ENCODE data around the gene C2orf76. TPM values are rescaled to one million over a fixed set of nuclear protein-coding genes. Genes with fewer than 3 reads are reported as not detected.

Gene C2orf76
- total and polyA plus RNA-seq, 10 of the 15 experiments (the other 5 are each of a cell fraction or from before 2014, with no cell fraction given), result 14.0 to 46.1 (median 25.4) TPM

- DNase-seq (ENCODE audit: low read depth, low spot score), result no peak
- SMC1A ChIA-PET (ENCODE audit: uncharacterized antibody, unreplicated experiment), result no interaction called here
- in situ Hi-C loops (cut with MboI) (no loop called here), intact Hi-C loops (cut with micrococcal nuclease; ENCODE audit: unreplicated experiment) (no loop called here)
- BruUV-seq (replicated peaks), result no TSS peak
- no peak overlapping the region for H3K27ac ChIP-seq (ENCODE audit: control insufficient read depth, insufficient read depth)
- FAIRE-seq, result no peak
- CTCF ChIA-PET, result no interaction called here
- no peak overlapping the region for H2AFZ ChIP-seq (ENCODE audit: control insufficient read depth, low read depth, low read length)
- RAD21 ChIA-PET (ENCODE audit: unreplicated experiment), result no interaction called here
- H3K9ac ChIP-seq (ENCODE audit: control insufficient read depth, insufficient read depth, low read length), result no peak overlapping the region
- TF ChIP-seq TCF12 (IDR thresholded peaks at IDR 0.05; ENCODE audit: low read depth, low read length) (no peak), ZBED1 (IDR thresholded peaks at IDR 0.05; ENCODE audit: borderline replicate concordance) (no peak), BRCA1 (IDR thresholded peaks at IDR 0.05; ENCODE audit: low read depth, low read length) (no peak), RAD51 (IDR thresholded peaks at IDR 0.05) (no peak), ZBTB11 (CRISPR knock-in tag; IDR thresholded peaks at IDR 0.05) (no peak), CHD2 (IDR thresholded peaks at IDR 0.05; ENCODE audit: borderline replicate concordance, low read depth, low read length) (no peak), WRNIP1 (IDR thresholded peaks at IDR 0.05; ENCODE audit: borderline replicate concordance, low read depth, low read length) (no peak), SIX5 (IDR thresholded peaks at IDR 0.05; ENCODE audit: low read depth, low read length, severe bottlenecking) (no peak), YY1 (IDR thresholded peaks at IDR 0.05; ENCODE audit: low read depth, low read length) (no peak), NFXL1 (IDR thresholded peaks at IDR 0.05; ENCODE audit: borderline replicate concordance) (no peak)
- TF ChIP-seq, protein P1, sequence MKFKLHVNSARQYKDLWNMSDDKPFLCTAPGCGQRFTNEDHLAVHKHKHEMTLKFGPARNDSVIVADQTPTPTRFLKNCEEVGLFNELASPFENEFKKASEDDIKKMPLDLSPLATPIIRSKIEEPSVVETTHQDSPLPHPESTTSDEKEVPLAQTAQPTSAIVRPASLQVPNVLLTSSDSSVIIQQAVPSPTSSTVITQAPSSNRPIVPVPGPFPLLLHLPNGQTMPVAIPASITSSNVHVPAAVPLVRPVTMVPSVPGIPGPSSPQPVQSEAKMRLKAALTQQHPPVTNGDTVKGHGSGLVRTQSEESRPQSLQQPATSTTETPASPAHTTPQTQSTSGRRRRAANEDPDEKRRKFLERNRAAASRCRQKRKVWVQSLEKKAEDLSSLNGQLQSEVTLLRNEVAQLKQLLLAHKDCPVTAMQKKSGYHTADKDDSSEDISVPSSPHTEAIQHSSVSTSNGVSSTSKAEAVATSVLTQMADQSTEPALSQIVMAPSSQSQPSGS (IDR thresholded peaks at IDR 0.05; ENCODE audit: low read length), result no peak
- no peaks in the 10 kb centered on the region for H3K9me3 ChIP-seq (replicated peaks; ENCODE audit: control insufficient read depth, insufficient read depth, low read length)
- no peaks in the 10 kb centered on the region; a peak in 1 of 4 replicates for H3K36me3 ChIP-seq (ENCODE audit: control insufficient read depth in 2 of 2, insufficient read depth in 2 of 2, low read length in 1 of 2)
- no peak for ATAC-seq
- no peaks in the 10 kb centered on the region for H4K20me1 ChIP-seq (ENCODE audit: control insufficient read depth, insufficient read depth)
- H3K27me3 ChIP-seq (replicated peaks in 1 of 2; ENCODE audit: control insufficient read depth in 2 of 2, insufficient read depth in 2 of 2, low read length in 1 of 2), result no peaks in the 10 kb centered on the region
- no peak overlapping the region for H3K4me3 ChIP-seq
- POLR2A ChIA-PET, result no interaction called here
- no peaks in the 10 kb centered on the region for H3K4me1 ChIP-seq (ENCODE audit: control insufficient read depth, insufficient read depth, low read length)
- no peak overlapping the region for H3K4me2 ChIP-seq (ENCODE audit: control insufficient read depth, insufficient read depth)
- no peaks in the 10 kb centered on the region for H3K79me2 ChIP-seq (ENCODE audit: control insufficient read depth, insufficient read depth, low read length)
- WGBS (ENCODE audit: insufficient coverage, insufficient replicate concordance, low lambda C conversion rate, missing lambda C conversion rate), result 80% methylated on average over 9 of the region's 9 CpGs
Observed at GRCh38 chr2:119257198-119257597, 109.4 kb downstream of the C2orf76 start.

All from GM12878 (cell line).